Lower leg skin (tissue), 3 donors: ENCODE results near the gene GABRD.

ENCODE experiments used
- CTCF ChIP-seq, 3 donors: fragments of 450-650 bp; IDR thresholded peaks; one replicate each; pipeline ENCODE4 v1.5.1; 2016; ENCODE audit warnings: antibody characterized with exemption in 3 of 3, mild to moderate bottlenecking in 3 of 3, moderate library complexity in 2 of 3
- POLR2A ChIP-seq, 2 donors: fragments of 450-650 bp; IDR thresholded peaks; one replicate each; pipeline ENCODE4 v1.6.1; 2016 to 2017; ENCODE audit warnings: antibody characterized with exemption in 2 of 2, mild to moderate bottlenecking in 1 of 2, moderate library complexity in 1 of 2

DNA sequence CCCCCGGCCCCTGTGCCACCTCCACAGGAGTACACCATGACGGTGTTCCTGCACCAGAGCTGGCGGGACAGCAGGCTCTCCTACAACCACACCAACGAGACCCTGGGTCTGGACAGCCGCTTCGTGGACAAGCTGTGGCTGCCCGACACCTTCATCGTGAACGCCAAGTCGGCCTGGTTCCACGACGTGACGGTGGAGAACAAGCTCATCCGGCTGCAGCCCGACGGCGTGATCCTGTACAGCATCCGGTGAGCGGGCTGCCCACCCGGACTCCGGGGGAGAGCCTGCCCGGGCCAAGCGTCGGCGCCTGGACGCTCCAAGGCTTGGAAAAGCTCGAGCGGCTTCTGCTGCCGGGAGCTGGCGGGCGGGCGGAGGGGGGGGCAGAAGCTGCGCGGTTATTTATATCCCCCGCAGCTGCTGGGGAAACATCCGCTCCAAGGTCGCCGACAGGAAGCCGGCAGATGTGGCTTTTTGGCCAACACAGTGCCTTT is 6.4 kb downstream of the GABRD start:
- no peak for TF ChIP-seq CTCF (IDR thresholded peaks at IDR 0.05)
- no peak for TF ChIP-seq POLR2A (IDR thresholded peaks at IDR 0.05)
